Measurements from ENCODE around the gene CATSPER4.

DNA sequence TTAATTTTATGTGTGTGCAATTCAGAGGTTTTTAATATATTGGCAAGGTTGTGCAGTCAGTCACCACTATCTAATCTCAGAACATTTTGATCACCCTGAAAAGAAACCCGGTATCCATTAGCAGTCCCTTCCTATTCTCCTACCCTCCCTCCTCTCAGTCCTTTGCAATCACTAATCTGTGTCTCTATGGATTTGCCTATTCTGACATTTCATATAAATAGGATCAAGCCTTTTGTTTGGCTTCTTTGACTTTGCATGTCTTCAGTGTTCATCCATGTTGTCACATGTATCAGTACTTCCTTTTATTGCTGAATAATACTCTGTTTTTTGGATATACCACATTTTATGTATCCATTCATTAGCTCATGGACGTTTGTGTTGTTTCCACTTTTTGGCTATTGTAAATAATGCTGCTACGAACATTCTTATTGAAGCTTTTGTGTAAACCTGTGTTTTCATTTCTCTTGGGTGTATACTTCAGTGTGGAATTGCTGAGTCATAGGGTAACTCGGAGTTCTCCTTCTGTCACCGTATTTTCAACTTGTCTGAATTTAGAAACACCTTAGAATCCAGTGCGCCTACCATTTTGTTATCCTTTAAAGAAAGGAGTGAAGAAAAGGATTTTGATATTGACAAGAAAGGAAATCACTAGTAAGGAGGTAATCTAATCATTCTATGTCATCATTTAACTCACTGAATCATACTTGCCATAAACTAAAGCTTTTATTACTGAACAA is 47.0 kb downstream of the CATSPER4 start:
- TF ChIP-seq POLR2A (IDR thresholded peaks at IDR 0.05): no peak
- no peak for TF ChIP-seq CTCF (IDR thresholded peaks at IDR 0.05)
- TF ChIP-seq EP300 (IDR thresholded peaks at IDR 0.05): no peak
